Coronary artery (tissue), 2 donors: ENCODE data around the gene TEKT4.
"Not testable (repeated sequence)": the region's sequence is repeated elsewhere in the genome, so short reads cannot be mapped to it uniquely, and the experiment has no call there.

Experiments
- DNase-seq: peaks from one replicate; pipeline ENCODE4 v3.0.0-alpha.2; 2017; ENCODE audit warnings: low spot score
- H3K27ac ChIP-seq, 2 donors: fragments of 200-600 bp; sonication (generic); one replicate each; pipeline ENCODE4 v1.5.1; 2016 to 2019
- H3K4me3 ChIP-seq: fragments of 200-600 bp; sonication (generic); 2 replicates; pipeline ENCODE4 v1.5.1; 2016; ENCODE audit warnings: mild to moderate bottlenecking, moderate library complexity
- TF ChIP-seq, protein P1 (sequence below): fragments of 200-600 bp; sonication (generic); IDR thresholded peaks from one replicate; pipeline ENCODE4 v1.5.1; 2019; ENCODE audit warnings: antibody characterized with exemption

TEKT4 gene

DNA sequence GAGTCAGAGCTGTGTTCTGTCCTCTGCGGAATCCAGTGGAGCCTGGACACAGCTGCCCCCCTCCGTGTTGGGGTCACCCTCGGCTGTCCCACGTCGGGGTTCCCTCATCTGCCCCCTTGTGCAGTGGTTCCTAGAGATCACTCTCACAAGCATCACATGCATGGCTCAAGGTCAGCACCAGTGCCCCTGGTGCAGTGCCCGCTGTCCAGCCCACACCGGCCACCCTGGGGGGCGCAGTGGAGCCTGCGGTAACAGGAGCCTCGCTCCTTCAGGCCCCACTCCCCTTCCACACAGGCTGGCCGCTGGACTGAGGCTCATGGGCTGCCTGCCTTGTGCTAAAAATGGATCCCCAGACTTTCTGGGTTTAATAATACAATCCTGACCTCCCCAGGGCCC lies 8.8 kb downstream of the TEKT4 start:
- no peak overlapping the region for H3K4me3 ChIP-seq
- no peak overlapping the region for H3K27ac ChIP-seq
- TF ChIP-seq, protein P1, sequence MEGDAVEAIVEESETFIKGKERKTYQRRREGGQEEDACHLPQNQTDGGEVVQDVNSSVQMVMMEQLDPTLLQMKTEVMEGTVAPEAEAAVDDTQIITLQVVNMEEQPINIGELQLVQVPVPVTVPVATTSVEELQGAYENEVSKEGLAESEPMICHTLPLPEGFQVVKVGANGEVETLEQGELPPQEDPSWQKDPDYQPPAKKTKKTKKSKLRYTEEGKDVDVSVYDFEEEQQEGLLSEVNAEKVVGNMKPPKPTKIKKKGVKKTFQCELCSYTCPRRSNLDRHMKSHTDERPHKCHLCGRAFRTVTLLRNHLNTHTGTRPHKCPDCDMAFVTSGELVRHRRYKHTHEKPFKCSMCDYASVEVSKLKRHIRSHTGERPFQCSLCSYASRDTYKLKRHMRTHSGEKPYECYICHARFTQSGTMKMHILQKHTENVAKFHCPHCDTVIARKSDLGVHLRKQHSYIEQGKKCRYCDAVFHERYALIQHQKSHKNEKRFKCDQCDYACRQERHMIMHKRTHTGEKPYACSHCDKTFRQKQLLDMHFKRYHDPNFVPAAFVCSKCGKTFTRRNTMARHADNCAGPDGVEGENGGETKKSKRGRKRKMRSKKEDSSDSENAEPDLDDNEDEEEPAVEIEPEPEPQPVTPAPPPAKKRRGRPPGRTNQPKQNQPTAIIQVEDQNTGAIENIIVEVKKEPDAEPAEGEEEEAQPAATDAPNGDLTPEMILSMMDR, result no peak
- DNase-seq, result no peak

DNA sequence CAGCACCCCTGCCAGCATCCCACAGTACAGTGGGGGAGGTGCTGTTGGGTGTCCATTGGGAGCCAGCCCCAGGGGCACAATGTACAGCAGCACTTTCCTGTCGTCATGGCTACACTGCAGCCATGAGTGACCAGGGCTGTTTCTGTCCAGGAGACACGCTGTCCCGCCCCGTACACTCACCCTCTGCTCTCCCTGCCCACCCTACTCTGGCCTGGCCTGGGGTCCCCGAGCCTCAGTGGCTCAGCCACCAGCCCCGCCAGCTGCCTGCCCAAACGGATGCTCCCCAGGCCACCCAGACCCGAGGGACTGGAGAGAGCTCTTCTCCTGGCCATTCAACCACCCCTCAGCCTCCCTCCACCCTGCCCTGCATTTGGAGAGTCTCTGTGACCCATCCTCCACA lies 9.3 kb downstream of the TEKT4 start:
- Histone ChIP-seq H3K4me3 (no peak overlapping the region), H3K27ac (no peak overlapping the region)
- DNase-seq, result no peak
- TF ChIP-seq, protein P1, result no peak

DNA sequence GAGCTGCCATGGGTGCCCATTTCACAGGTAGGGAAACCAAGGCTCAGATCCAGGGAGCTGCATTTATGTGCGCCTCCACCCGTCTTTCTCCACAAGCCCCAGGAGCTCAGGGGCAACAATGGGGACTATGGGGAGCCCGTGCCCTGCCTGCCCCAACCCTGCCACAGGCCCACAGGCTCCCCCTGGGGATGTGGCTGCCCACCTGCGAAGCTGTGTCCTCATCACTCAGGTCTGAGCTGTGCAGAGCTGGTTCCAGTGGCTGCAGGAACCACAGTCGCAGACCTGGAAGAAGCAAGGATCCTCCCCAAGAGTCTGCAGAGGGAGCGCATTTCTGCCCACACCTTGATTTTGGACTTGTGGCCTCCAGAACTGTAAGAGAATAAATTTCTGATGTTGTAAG lies 9.8 kb downstream of the TEKT4 start:
- no peak overlapping the region for H3K4me3 ChIP-seq
- no peak overlapping the region for H3K27ac ChIP-seq
- TF ChIP-seq, protein P1, result no peak
- no peak for DNase-seq

DNA sequence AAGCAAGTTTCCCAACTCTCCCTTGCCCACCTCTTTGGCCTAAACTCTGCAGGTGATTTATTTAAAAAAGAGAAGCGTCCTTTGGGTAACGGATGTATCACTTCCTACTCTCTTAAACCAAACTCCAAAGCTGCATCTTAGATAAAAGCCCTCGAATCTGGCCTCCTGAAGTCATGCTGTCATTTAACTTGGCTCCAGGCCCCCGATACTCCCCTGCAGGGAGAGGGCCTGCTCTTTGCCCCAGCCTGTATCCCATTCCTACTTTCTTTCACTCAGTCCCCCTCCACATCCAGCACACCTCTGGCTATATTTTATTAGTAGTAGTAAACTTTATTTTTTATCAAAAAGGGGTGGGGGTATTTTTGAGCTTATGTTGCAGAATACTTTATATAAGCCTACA lies 19.0 kb downstream of the TEKT4 start:
- Histone ChIP-seq H3K4me3 (no peak overlapping the region), H3K27ac (no peak overlapping the region)
- TF ChIP-seq, protein P1, result no peak
- DNase-seq, result no peak

DNA sequence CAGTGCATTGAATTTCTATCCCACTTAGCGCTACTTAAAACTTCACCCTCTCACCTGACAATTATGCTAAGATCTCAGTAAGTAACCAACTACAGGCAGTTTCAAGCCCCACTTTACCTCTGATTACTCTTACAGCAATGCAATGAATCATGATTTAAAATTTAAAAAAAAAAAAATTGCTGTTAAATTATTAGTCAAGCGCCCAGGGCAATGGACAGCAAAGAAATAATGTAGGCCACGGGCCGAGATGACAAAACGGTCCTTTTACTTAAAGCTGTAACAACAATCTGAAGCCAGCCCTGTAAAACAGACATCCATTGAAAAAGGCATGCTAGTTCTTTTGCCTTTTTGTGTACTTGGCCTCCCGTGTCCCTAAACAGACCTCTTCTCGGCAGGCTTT lies 24.0 kb downstream of the TEKT4 start:
- not testable (repeated sequence) for H3K4me3 ChIP-seq, DNase-seq, H3K27ac ChIP-seq

DNA sequence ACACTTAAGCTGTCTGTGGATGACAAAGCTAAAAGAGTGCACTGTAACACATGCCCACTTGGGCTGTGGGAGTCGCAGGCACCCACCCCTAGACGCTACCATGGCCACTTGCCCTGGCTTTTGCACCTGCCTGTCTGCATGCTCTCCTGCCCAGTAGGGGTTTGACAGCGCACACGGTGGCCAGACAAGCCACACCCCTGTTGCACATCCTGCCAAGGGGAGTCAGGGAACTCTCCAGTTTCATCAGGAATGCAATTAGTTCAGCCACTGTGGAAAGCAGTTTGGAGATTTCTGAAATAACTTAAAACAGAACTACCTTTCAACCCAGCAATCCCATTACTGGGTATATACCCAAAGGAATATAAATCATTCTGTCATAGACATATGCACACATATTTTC lies 35.7 kb downstream of the TEKT4 start:
- H3K4me3 ChIP-seq, H3K27ac ChIP-seq, DNase-seq: not testable (repeated sequence)

DNA sequence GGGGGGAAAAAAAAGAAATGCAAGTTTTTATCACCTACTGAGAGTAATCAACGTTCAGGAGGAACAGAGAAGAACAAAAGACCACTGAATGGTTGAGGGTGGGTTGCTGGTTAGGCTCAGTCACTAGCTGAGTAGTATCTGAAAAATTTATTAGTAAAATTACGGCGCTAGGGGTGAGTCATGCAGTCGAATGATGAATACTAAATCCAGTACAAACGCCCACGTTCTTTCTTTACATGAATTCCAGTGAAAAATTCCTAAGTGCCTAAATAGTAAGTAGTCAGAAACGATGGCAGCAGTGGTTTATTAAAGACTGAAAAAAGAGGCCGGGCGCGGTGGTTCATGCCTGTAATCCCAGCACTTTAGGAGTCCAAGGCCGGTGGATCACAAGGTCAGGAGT lies 52.0 kb downstream of the TEKT4 start:
- no peak for DNase-seq
- Histone ChIP-seq H3K4me3 (no peak overlapping the region), H3K27ac (no peak overlapping the region)
- TF ChIP-seq, protein P1, result no peak

DNA sequence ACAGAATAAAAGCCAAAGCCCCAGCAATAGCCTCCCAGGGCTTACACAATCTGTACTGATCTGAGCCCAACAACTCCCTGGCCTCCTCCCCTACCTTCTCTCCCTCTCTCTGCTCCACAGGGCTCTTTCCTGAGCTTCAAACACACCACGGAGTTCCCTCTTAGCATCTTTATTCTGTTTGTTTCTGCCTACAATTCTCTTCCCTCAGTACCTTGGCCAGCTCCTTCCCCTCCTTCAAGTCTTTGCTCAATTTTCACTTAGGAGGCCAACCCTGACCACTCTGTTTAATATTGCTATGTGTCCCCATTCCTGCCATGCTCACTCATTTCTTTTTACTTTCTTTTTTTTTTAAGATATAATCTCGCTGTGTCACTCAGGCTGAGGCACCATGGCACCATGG lies 53.8 kb downstream of the TEKT4 start:
- not testable (repeated sequence) for H3K4me3 ChIP-seq, DNase-seq, H3K27ac ChIP-seq
